ENCODE data around the gene PPP1R15B.

DNA sequence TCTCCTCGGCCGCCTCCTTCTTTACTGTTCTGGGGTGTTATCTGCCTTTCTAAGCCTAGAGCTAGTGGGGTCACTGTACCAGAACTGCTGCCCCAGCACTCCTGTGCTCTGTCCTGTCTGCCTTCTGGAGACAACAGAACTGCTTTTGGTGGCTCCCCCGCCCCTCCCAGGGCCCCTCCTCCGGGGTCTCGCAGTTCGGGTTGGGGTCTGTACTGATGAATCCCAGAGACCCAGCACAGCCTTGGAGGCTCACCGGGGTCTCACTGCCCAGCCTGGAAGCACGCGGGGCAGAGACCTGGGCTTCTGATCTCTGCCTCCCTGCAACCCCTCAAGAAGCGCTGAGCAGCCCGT lies 48.7 kb downstream of the PPP1R15B start:
- TF ChIP-seq, protein P1, sequence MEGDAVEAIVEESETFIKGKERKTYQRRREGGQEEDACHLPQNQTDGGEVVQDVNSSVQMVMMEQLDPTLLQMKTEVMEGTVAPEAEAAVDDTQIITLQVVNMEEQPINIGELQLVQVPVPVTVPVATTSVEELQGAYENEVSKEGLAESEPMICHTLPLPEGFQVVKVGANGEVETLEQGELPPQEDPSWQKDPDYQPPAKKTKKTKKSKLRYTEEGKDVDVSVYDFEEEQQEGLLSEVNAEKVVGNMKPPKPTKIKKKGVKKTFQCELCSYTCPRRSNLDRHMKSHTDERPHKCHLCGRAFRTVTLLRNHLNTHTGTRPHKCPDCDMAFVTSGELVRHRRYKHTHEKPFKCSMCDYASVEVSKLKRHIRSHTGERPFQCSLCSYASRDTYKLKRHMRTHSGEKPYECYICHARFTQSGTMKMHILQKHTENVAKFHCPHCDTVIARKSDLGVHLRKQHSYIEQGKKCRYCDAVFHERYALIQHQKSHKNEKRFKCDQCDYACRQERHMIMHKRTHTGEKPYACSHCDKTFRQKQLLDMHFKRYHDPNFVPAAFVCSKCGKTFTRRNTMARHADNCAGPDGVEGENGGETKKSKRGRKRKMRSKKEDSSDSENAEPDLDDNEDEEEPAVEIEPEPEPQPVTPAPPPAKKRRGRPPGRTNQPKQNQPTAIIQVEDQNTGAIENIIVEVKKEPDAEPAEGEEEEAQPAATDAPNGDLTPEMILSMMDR (IDR thresholded peaks at IDR 0.05; ENCODE audit: insufficient read depth, low read length, poor library complexity, severe bottlenecking) = no peak
- TF ChIP-seq EZH2phosphoT487 (conservative IDR thresholded peaks at IDR 0.05; ENCODE audit: low read length) = no peak

Data from SU-DHL-6 (cell line).